HL-60/S4 treated with retinoic acid at 250 ng/mL for 4 days and 3 days (cell line): ENCODE data around the gene RGS3.

ENCODE experiments used
- in situ Hi-C: fragments of 300-500 bp; cut with MboI; formaldehyde crosslinking; loops from 2 replicates; pipeline ENCODE4 v1.7.0; 2022; ENCODE audit warnings: low sequenced_read_pairs

Gene RGS3

DNA sequence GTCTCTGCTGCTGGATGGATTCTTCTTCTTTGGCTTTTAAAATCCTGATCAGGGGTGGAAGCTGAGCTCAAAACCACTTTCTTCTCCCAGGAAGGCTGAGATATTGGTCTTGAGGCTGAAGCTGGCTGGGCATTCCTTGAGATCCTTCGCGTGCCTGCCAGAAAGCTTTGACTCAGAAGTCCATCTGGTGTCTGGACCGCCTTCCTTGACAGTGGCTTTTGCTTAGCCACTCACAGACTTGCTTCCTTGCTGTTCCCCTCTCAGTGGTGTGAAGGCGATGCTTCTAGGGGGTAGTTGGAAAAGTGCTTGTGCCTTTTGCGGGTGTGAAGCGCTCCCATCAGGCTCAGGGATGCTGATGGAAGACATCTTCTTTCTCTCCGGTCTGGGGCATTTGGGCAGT, 45.9 kb downstream of the RGS3 start:
- in situ Hi-C loops = no loop called here

- in situ Hi-C loops = no loop called here
These were observed 47.6 kb downstream of the RGS3 start for GRCh38 chr9:113511047-113511521.

- in situ Hi-C loops = no loop called here
These were observed 48.6 kb downstream of the RGS3 start for GRCh38 chr9:113511856-113512761.

- in situ Hi-C loops = no loop called here
These were observed 49.6 kb downstream of the RGS3 start for GRCh38 chr9:113513111-113513510.

- in situ Hi-C loops = no loop called here
These were observed 50.0 kb downstream of the RGS3 start for GRCh38 chr9:113513536-113513935.

DNA sequence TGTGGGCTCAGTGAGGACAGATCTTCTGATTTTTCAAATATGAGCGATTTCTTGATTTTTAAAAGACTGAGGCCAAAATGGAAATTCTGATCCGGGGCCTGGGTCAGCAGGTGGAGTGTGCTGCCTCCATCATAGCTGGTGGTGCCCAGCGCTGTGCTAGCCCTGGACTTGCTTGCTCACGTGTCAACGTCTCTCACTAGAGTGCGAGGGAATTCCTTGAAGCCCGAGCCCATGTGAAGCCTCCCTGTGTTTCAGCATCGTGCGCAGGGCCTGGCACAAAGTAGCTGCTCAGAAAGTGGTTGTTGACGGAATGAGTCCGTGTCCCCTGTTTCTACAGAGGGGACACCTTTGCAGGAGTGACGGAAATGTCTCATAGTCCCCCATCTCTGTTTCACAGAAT, 50.5 kb downstream of the RGS3 start:
- in situ Hi-C loops = no loop called here

GRCh38 chr9:113514748-113515147, 51.2 kb downstream of the RGS3 start:
- in situ Hi-C loops = no loop called here

- in situ Hi-C loops = no loop called here
These were observed 52.3 kb downstream of the RGS3 start for GRCh38 chr9:113515862-113516261.

GRCh38 chr9:113516840-113517577, 53.5 kb downstream of the RGS3 start:
- in situ Hi-C loops = no loop called here

- in situ Hi-C loops = no loop called here
These were observed 56.0 kb downstream of the RGS3 start for GRCh38 chr9:113519426-113520108.

- in situ Hi-C loops = no loop called here
These were observed 56.6 kb downstream of the RGS3 start for GRCh38 chr9:113520109-113520642.

- in situ Hi-C loops = no loop called here
These were observed 58.2 kb downstream of the RGS3 start for GRCh38 chr9:113521693-113522255.

DNA sequence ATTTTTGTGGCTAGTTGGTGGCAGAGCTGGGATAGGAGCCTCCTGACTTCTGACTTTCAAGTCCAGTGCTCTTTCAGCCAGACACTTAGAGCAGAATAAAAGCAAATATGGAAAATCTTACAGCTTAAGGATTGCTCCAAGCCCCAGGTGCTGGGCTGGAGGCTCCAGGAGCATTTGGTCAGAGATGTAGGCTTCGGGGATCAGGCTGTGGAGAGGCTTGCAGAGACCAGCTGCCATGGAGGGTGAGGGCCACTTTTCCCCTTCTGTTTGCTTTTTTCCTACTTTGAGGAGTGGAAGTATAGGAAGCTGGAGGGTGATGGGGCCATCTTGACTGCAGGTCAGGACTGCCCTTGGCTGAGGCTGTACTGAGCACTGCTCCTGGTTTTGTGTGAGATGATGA, 58.9 kb downstream of the RGS3 start:
- in situ Hi-C loops = no loop called here

DNA sequence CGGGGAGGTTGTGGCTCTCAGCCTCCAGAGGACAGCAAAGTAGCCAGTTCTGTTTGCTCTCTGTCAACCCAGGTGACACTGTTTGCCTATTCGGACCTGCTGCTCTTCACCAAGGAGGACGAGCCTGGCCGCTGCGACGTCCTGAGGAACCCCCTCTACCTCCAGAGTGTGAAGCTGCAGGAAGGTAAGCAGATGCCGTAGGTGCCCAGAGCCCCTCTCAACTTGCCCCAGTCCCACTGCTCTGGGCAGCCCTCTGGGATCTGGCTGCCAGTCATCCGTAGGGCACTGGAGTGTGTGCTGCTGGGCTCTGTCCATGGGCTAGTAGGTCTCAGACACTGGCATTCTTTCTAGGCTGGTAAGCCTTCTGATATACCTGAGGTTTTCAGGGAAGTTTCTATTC, 59.3 kb downstream of the RGS3 start:
- in situ Hi-C loops = no loop called here

DNA sequence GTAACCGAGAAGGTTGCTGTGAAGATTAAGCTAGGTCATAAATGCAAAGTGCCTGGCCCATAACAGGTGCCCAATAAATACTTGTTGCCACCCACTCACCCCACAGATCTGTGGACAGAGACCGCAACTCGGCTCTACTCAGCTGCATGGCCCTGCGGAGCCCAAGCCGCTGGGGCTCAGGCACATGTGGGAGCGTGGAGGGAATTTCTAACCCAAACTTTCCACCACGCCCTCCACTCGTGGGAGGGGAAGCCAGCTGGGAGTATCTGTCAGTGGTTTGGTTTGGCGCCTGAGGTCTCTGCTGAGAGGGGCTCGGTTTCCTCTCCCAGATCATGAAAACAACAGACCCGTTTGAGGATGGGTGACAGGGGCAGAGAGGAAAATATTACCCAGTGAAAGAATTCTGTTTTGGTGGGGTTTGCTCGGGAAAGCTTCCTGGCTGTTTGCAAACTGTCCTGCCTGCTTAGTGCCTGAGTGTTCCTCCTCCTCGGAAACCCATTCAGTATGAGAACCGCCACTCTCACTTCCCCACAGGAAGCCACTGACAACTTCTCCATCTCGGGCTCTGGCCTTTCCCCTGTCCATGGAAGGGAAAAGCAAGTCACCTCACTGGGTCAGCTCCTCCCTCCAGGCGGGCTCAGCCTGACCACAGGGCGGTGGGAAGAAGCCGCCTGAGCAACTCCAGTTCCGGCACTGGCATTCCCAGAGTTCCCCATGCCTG, 60.1 kb downstream of the RGS3 start:
- in situ Hi-C loops = no loop called here

- in situ Hi-C loops = no loop called here
These were observed 60.9 kb downstream of the RGS3 start for GRCh38 chr9:113524468-113524867.

DNA sequence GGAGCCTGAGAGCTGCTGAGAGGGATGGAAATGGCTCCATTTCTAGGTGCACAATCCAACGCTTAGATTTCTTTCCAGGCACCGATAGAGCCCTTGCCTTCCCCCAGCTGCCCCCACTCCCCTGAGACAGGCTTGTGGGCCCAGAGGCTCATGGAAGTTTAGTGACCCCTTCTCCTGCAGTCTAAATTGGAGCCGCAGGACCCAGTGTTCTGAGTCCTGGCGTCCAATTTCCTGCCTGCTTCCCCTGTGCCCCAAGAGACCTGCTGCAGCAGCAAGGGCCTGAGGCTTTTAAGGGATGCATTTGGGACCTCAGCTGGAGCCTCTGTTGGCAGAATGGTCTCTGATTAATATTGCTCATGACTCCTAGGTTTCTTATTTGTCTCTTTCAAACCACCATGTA, 61.7 kb downstream of the RGS3 start:
- in situ Hi-C loops = no loop called here

GRCh38 chr9:113525831-113526230, 62.3 kb downstream of the RGS3 start:
- in situ Hi-C loops = no loop called here

DNA sequence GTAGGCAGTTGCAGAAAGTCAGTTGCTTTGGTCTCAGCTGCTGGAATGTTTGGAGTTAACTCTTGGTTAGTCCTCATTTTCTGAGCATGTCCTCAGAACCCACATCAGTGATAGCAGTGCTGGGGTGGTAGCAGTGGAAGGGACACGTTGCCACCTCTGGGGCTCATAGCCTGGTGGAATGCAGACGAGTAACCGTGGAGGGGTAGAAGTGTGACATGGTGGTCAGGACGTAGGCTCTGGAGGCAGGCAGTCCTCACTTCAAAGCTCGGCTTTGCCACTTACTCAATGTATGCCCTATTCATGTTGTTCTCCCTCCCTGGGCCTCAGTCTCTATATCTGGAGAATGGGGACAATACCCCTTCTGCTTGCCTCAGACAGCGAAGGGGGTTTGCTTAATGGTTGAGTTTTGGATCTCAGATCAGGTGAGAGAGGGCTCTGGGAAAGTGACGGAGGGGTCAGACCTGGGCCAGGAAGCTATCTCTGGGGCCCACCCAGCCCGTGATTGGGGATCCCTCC, 62.8 kb downstream of the RGS3 start:
- in situ Hi-C loops = no loop called here

- in situ Hi-C loops = no loop called here
These were observed 63.3 kb downstream of the RGS3 start for GRCh38 chr9:113526841-113527240.
